ENCODE results near the gene MFAP5. TPM values are rescaled to one million over a fixed set of nuclear protein-coding genes. Genes with fewer than 3 reads are reported as not detected.

The MFAP5 gene
- total RNA-seq, 2 experiments from 2014 or later, result not detected

DNA sequence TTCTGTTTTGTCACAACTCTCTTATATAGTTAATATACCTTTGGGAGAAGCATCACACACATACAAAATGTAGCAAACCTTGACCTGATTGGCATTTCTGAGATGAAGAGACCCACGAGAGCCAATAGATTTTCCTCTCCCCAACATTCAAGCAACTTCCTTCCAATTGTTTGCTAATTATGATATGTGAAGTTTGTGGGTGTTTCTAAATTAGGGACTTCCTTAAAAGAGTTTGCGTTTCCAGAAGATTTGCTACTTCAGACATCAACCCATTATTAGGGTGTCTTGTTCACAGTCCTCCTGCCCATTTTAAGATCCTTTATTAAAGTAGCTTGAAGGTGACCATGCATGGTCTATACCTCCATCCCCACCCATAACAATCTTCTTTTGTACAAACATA lies 59.3 kb downstream of the MFAP5 start:
- Mint-ChIP-seq H3K9me3 (no peaks in the 10 kb centered on the region), H3K27me3 (peaks cover 35% of the 10 kb centered on the region), H3K4me1 (no peaks in the 10 kb centered on the region), H3K36me3 (no peaks in the 10 kb centered on the region), H3K4me3 (no peak overlapping the region), H3K27ac (no peak overlapping the region)
- no peak for DNase-seq
- POLR2A ChIA-PET, result interaction anchor here (0.6 kb wide), 1 partner anchor 15 kb away, joined by 3 read pairs; no protein-coding TSS in a partner anchor
- ATAC-seq (ENCODE audit: low read depth), result no peak

DNA sequence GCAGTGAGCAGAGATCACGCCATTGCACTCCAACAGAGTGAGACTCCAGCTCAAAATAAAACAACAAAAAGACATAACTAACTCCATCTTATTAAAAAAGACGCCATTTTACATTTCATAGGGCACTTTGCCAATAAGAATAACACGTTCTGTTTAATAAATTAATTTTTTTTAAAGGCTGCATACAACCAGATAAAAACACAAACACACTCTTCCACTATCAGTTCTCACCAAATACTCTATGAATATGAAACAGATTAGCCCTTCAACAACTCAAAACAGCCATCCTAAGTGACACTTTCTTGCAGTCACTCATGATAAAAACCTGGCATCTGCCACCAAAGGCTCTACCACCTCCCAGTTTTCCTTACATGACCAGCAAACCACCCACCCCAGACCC lies 66.1 kb downstream of the MFAP5 start:
- H3K4me3 Mint-ChIP-seq, result no peak overlapping the region
- H3K27me3 Mint-ChIP-seq, result peaks cover 10% of the 10 kb centered on the region
- no peak overlapping the region for H3K27ac Mint-ChIP-seq
- POLR2A ChIA-PET, result no interaction called here
- no peaks in the 10 kb centered on the region for H3K9me3 Mint-ChIP-seq
- DNase-seq (no peak), ATAC-seq (ENCODE audit: low read depth) (no peak)
- H3K4me1 Mint-ChIP-seq, result no peaks in the 10 kb centered on the region
- H3K36me3 Mint-ChIP-seq, result no peaks in the 10 kb centered on the region

Other genes starting within 250 kb of the MFAP5 start
- gene CLEC6A, start 206.9 kb downstream of the MFAP5 start, total RNA-seq, result not detected
- not detected for gene CLEC4D, start 149.3 kb downstream of the MFAP5 start, total RNA-seq
- not detected for gene CLEC4E, start 121.9 kb downstream of the MFAP5 start, total RNA-seq
- gene AICDA, start 50.0 kb downstream of the MFAP5 start, total RNA-seq, result not detected
- 10 to 100 TPM; 15.5 to 17.9 TPM for gene RIMKLB, start 35.2 kb upstream of the MFAP5 start, total RNA-seq
- not detected for gene A2ML1, start 159.8 kb upstream of the MFAP5 start, total RNA-seq

Data from activated naive CD8-positive, alpha-beta T cell treated with anti-CD3 and anti-CD28 coated beads, Interleukin-2, amount 10 ng/mL, durations not matched to agents 7 days and 5 days (primary cell).